ENCODE results near the gene FAIM2.

GRCh38 chr12:49943625-49943960 is 39.9 kb upstream of the FAIM2 start:
- TF ChIP-seq EZH2phosphoT487 (IDR thresholded peaks at IDR 0.05; ENCODE audit: insufficient read depth, low read depth) (no peak), EZH2 (IDR thresholded peaks at IDR 0.05; ENCODE audit: insufficient read depth, poor library complexity, severe bottlenecking) (no peak)

Data from GM23248 (cell line).